BJ (cell line): ENCODE results near the gene GON4L. TPM values are rescaled to one million over a fixed set of nuclear protein-coding genes. Genes with fewer than 3 reads are reported as not detected.

Source experiments
- CTCF ChIA-PET: fragments of 350-600 bp; formaldehyde crosslinking; extraction: SDS; loops from one replicate; lab custom pipeline; 2021; ENCODE audit warnings: antibody characterized with exemption, inconsistent platforms; lab: Yijun Ruan, JAX
- POLR2A ChIA-PET: fragments of 300-600 bp; sonication (Branson Sonifier 250); formaldehyde crosslinking; extraction: SDS; loops from one replicate; lab custom pipeline; 2021; ENCODE audit warnings: antibody characterized with exemption; lab: Charles Lee
- DNase-seq: peaks from one replicate; pipeline ENCODE4 v3.0.0-alpha.2; 2011; ENCODE audit warnings: low read depth
- H3K27me3 ChIP-seq: 2 replicates; pipeline ENCODE4 v1.6.0; 2011; ENCODE audit warnings: low read length; ENCODE audit not compliant: control insufficient read depth, insufficient read depth
- H3K36me3 ChIP-seq: 2 replicates; pipeline ENCODE4 v1.5.1; 2011; ENCODE audit warnings: low read length; ENCODE audit not compliant: control insufficient read depth, insufficient read depth
- H3K4me3 ChIP-seq: 2 replicates; pipeline ENCODE4 v1.5.1; 2011; ENCODE audit warnings: low read depth, mild to moderate bottlenecking, control low read depth, low read length
- CTCF ChIP-seq: IDR thresholded peaks from 2 replicates; pipeline ENCODE4 v1.5.1; 2011; ENCODE audit warnings: low read depth, mild to moderate bottlenecking, control low read depth, inconsistent platforms, low read length, moderate library complexity; ENCODE audit not compliant: insufficient read depth
- polyA plus RNA-seq: library from polyadenylated mRNA; depleted of rRNA; stranded (reverse); fragments of >200 nt; gene quantifications from 2 replicates; pipeline ENCODE4 v1.2.3, GENCODE V29; 2011

Gene GON4L
- polyA plus RNA-seq, 1 experiment: 18.3 TPM

- Histone ChIP-seq H3K36me3 (peaks cover 3% of the 10 kb centered on the region), H3K27me3 (no peaks in the 10 kb centered on the region), H3K4me3 (no peak overlapping the region)
- DNase-seq: no peak
- CTCF ChIA-PET: interaction anchor here (1.0 to 3.1 kb wide), 3 partner anchors 11 to 32 kb away, joined by 3 to 19 read pairs (median 4); no protein-coding TSS in a partner anchor
- TF ChIP-seq CTCF: no peak
- POLR2A ChIA-PET: no interaction called here
Observed at GRCh38 chr1:155872527-155872926, 15.5 kb upstream of the GON4L start.

DNA sequence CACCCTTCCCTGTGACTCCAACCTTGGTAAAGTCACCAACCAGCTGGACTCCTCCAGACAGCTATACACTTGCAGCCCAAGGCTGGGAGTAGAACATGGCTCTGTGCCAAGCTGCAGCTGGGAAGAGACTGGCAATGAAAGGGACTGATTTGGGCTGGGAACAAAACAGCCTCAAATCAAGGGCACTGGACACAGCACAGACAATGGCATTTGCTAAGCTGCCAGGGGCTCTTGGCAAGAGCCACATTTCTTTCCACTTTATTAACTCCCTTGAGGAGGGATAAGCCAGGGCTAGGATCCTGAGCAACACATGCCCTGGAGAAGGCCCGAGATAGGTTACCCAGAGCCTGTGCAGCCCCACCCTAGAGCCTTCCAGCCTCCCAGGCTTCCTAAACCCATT lies 14.4 kb upstream of the GON4L start:
- Histone ChIP-seq H3K27me3 (no peaks in the 10 kb centered on the region), H3K36me3 (peaks cover 3% of the 10 kb centered on the region), H3K4me3 (no peak overlapping the region)
- POLR2A ChIA-PET: no interaction called here
- DNase-seq: no peak
- CTCF ChIA-PET: interaction anchor here (3.1 kb wide), 1 partner anchor 12 kb away, joined by 19 read pairs; no protein-coding TSS in a partner anchor
- TF ChIP-seq CTCF: no peak

GRCh38 chr1:155867766-155868165 lies 10.8 kb upstream of the GON4L start:
- DNase-seq: no peak
- Histone ChIP-seq H3K4me3 (no peak overlapping the region), H3K27me3 (no peaks in the 10 kb centered on the region), H3K36me3 (peaks cover 3% of the 10 kb centered on the region)
- TF ChIP-seq CTCF: no peak
- ChIA-PET POLR2A (no interaction called here), CTCF (no interaction called here)

DNA sequence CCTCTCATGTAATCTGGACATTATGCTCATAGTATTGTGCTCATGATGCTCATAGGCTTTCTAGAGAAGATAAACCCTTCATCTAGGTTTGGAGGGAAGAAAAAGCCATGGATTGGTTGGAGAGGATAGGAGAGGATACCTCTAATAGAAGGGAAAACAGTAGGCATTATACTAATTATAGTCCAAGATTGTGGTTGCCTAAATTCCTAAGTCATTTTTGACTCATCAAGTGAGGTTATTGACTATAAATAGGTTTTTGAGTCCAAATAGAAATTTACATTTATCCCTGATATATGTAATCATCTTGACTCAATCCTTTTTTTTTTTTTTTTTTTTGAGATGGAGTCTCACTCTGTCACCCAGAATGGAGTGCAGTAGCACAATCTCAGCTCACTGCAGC lies 7.4 kb upstream of the GON4L start:
- TF ChIP-seq CTCF: no peak
- DNase-seq: no peak
- POLR2A ChIA-PET: no interaction called here
- Histone ChIP-seq H3K27me3 (no peaks in the 10 kb centered on the region), H3K36me3 (peaks cover 2% of the 10 kb centered on the region), H3K4me3 (no peak overlapping the region)
- CTCF ChIA-PET: no interaction called here

DNA sequence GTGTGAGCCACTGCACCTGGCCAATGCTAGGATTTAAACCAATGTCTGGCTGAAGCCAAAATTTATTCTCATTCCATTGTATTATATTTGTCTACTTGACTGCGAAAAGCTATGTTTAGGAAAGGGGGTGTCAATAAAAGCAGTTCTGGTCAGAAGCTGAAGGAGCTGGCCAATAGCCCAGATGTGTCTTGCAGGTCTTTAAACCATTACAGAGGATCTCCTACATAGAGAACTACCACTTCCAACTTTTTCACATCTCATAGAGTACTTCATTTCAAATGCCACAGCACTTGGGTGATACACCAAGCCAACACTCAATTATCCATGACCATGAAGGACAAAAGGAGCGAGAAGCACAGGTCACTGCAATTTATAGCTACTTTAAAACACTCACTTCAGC lies 4.9 kb upstream of the GON4L start:
- no peak overlapping the region for H3K4me3 ChIP-seq
- no peak for TF ChIP-seq CTCF
- CTCF ChIA-PET: interaction anchor here (0.7 to 1.8 kb wide), 2 partner anchors 10 kb away, joined by 3 to 4 read pairs; no protein-coding TSS in a partner anchor
- H3K36me3 ChIP-seq: no peaks in the 10 kb centered on the region
- POLR2A ChIA-PET: no interaction called here
- no peaks in the 10 kb centered on the region for H3K27me3 ChIP-seq
- no peak for DNase-seq
